HG02763 (cell line): ENCODE data around the gene GGT6.

ENCODE experiments used
- ATAC-seq: cut with Tn5 transposase; IDR thresholded peaks from one replicate; pipeline ENCODE4 v1.9.1; 2021; ENCODE audit warnings: mild to moderate bottlenecking, moderate library complexity; ENCODE audit not compliant: unreplicated experiment

GGT6 gene

GRCh38 chr17:4576729-4577322 lies 16.4 kb upstream of the GGT6 start:
- ATAC-seq, result no peak

- ATAC-seq, result no peak
These were observed 15.8 kb upstream of the GGT6 start for GRCh38 chr17:4576161-4576558.

- ATAC-seq, result no peak
These were observed 14.2 kb upstream of the GGT6 start for GRCh38 chr17:4574448-4575045.

GRCh38 chr17:4573669-4574068 lies 13.3 kb upstream of the GGT6 start:
- ATAC-seq, result no peak

GRCh38 chr17:4573115-4573514 lies 12.7 kb upstream of the GGT6 start:
- ATAC-seq, result no peak

DNA sequence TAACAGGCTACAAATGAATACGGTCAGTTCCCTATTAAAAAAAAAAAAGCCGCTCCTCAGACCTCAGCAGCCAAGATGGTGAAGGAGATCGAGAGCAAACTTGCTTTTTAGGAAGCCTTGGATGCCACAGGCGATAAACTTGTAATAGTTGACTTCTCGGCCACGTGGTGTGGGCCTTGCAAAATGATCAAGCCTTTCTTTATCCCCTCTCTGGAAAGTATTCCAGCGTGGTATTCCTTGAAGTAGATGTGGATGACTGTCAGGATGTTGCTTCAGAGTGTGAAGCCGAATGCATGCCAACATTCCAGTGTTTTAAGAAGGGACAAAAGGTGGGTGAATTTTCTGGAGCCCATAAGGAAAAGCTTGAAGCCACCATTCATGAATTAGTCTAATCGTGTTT lies 11.8 kb upstream of the GGT6 start:
- no peak for ATAC-seq

- ATAC-seq, result no peak
These were observed 9.2 kb upstream of the GGT6 start for GRCh38 chr17:4569591-4569990.

DNA sequence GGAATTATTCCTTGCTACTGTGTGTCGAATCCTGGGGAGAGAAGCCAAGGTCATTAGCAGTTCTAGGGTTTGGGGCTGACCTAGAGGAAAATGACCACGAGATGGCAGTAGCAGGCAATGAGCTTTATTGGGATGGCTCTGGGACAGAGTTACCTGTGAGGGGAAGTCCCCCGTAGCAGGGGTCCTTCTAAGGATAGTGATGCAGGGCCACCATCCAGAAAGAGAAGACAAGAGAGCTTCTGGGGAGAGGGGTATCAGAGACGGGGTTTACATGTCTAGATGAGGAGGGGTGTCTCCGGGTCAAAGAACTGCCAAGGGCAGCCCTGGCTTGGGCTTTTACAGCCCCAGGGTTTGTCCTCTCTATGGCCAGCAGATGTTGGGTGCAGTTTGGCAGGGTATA lies 6.4 kb upstream of the GGT6 start:
- no peak for ATAC-seq

DNA sequence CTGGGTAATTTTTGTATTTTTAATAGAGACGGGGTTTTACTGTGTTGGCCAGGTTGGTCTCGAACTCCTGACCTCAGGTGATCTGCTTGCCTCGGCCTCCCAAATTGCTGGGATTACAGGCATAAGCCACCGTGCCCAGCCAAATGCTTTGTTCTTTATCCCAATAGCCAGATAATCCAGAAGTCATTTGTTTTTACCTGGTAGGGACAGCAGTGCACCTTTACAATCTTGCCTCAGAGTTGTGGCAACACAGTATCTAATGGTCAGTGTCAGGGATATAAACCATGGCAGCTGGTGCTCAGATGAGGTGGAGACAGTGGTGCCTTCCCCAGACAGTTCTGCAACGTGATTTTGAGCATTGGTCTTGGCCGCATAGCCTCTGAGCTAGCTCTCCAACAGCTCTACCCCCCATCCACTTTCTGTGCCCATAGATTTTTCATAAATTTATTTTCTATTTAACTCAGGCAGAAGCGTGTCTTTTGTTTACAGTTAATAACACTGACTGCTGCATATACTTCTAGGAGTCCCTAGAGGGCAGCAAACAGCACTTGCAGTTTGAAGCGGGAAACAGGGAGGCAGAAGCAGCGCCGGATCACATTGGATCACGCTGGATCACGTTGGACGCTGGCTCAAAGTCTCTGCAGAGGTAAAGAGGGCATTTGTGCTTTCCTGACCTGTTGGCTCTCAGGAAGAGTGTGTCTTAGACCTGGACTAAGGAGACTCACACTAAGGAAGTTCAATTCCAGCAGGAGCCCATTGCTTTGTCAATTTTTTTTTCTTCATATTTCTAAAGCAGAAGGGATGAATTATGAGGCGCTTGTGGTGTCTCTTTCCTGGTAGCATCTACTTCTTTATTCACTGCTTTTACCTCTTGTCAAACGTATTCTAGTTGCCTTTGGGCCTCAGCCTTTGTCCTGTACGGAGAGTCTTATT lies 5.1 kb upstream of the GGT6 start:
- ATAC-seq, result no peak

DNA sequence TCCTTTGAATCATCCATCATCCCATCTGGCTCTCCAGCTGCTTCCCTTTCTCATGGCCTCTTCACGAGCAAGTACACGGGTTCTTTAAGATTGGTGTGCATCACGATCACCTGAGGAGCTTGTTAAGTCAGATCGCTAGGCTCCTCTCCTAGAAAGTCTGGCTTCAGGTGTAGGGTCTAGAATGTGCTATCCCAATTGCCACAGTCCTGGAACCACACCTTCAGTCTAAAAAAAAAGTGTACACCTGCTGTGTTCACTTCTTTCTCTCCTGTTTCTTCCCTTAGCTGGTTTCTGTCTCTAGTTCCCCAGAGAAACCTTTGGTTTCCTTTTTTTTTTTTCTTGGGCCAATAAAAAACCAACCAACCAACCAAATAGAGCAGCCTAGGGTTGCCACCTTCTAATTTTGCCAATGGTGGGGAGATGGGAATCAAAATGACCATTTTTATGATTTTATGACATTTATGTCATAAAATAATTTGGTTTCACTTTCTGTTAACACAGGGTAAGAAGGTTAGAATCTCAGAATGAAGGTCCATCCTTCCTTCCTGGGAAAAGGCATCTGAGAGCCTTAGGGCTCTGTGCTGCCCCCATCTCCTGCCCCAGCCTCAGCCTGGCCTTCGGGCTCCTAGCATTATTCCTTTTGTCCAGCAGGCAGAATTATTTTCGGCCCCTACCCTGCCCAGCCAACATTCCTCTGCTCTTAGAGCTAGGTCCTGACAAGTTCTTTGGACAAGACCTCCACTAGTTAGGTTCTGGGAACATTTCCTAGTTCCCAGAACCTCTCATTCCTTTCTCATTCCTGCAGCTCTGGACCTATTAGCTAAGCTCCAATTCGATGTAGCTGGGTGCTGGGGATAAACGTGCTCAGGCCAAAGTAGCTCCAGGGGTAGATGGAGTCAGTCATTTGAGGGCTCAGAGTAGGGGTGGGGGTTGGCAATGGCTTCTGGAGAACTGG lies 1.9 kb upstream of the GGT6 start:
- ATAC-seq, result no peak

GRCh38 chr17:4560837-4561256 lies 470 bp upstream of the GGT6 start:
- ATAC-seq, result no peak

GRCh38 chr17:4559966-4560365 lies 411 bp downstream of the GGT6 start:
- ATAC-seq, result no peak

DNA sequence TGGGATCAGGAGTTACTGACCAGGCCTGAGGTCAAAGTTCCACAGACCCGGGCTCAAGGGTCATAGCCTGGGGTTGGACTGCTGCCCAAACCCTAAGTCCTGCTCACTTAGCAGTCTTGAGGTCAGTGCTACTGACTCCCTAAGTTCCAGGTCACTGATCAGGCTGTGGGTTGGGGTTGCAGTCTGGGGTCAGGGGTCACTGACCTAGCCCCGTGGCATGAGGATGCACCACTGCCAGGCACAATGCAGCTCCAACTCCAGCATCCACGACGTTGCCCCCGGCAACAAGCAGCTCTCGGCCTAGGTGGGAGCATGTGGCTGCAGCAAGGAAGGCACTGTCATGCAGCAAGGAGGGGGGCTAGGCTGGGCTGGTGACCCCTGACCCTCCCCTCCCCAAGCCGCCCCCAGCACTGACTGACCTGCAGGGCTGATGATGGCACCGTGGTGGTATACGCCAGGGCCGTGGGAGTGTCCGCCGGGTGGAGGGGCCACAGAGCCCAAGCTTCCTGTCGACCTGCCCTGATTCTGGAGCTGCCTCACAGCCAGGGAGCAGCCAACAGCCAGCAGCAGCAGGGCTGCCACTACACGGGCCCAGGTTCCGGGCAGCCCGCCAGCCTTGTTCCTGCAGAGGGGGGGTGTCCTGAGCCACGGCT lies 1.1 kb downstream of the GGT6 start:
- ATAC-seq, result no peak

DNA sequence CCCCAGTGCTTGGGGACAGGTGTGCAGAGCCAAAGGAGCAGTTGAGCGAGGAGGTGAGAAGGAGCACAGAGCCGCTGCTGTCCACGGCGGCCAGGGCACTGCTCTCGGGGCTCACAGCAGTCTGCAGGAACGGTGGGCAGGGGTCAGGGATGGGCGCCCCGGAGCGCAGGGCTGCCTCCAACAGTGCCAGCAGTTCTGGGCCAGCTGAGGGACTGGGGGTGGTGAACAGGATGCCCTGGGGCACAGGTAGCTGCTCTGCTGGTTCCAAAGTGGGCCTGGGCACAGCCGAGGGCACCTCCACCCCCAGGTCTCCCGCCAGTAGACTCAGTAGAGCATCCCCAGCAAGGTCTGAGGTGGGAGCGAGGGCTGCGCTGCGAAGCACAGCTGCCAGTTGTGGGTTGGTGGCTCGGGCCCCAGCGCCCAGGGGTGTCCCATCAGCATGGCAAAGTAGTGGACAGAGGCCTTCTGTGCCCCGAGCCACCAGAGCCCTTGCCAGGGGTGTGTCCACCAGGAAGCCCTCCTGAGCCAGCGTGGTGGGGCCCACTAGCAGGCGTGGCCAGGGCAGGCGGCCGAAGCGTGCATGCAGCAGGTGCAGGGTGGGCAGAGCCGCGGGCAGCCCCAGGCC lies 1.9 kb downstream of the GGT6 start:
- no peak for ATAC-seq

DNA sequence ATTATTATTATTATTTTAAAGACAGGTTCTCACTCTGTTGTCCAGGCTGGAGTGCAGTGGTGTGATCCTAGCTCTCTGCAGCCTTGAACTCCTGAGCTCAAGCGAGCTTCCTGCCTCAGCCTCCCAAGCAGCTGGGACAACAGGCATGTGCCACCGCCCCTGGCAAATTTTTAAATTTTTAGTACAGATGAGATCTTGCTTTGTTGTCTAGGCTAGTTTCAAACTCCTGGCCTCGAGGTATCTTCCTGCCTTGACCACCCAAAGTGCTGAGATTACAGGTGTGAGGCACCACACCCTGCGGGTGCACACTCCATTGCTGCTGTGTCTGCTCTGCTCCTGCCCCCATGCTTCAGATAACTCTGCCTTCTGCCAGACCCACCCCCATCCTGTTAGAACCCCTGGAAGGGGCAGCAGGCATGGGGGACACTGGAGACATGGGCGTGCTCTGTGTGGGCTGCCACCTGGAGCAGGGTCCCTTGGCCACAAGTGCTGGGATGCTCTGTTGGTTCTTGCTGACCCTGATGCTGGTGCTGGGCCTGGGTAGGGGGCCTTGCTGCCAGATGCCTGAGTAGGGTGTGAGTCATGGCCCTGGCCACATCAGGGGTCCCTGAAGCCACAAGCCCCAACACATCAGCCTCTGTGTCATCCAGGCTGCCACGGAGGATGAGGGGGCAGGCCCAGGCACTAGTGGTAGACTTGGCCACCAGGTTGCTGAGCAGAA lies 2.6 kb downstream of the GGT6 start:
- no peak for ATAC-seq

- no peak for ATAC-seq
These were observed 3.4 kb downstream of the GGT6 start for GRCh38 chr17:4556996-4557395.

GRCh38 chr17:4555873-4556759 lies 4.3 kb downstream of the GGT6 start:
- ATAC-seq, result no peak
